22Rv1 (cell line): Measurements from ENCODE around the gene HMGB2.

ENCODE experiments used
- CTCF ChIP-seq: fragments of 450-650 bp; IDR thresholded peaks from 2 replicates; pipeline ENCODE4 v1.5.1; 2017; ENCODE audit warnings: mild to moderate bottlenecking
- ZFX ChIP-seq: fragments of 450-650 bp; IDR thresholded peaks from 2 replicates; pipeline ENCODE4 v1.6.1; 2017; ENCODE audit warnings: antibody characterized with exemption, borderline replicate concordance

GRCh38 chr4:173381610-173382009, 47.5 kb upstream of the HMGB2 start:
- TF ChIP-seq CTCF (no peak), ZFX (no peak)
